ENCODE results near the gene LIMK2.
"Not testable (repeated sequence)": the region's sequence is repeated elsewhere in the genome, so short reads cannot be mapped to it uniquely, and the experiment has no call there.

DNA sequence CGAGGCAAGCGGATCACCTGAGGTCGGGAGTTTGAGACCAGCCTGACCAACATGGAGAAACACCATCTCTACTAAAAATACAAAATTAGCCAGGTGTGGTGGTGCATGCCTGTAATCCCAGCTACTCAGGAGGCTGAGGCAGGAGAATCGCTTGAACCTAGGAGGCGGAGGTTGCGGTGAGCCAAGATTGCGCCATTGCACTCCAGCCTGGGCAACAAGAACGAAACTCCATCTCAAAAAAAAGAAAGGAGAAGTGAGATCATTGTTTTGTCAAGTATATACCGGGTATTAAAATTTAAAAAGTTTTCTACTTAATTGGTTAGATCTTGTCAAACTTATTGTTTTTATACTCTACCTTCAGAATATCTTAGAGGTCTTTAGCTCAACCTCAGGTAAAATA, 40.4 kb upstream of the LIMK2 start:
- TF ChIP-seq CTCF (IDR thresholded peaks at IDR 0.05; ENCODE audit: poor library complexity, severe bottlenecking); EP300 (conservative IDR thresholded peaks at IDR 0.05; ENCODE audit: poor library complexity, severe bottlenecking); EZH2 (IDR thresholded peaks at IDR 0.05; ENCODE audit: borderline replicate concordance, insufficient read depth, low read length, poor library complexity, severe bottlenecking); POLR2AphosphoS5 (IDR thresholded peaks at IDR 0.05); SMC3 (conservative IDR thresholded peaks at IDR 0.05; ENCODE audit: poor library complexity); RAD21 (conservative IDR thresholded peaks at IDR 0.05); MXI1 (conservative IDR thresholded peaks at IDR 0.05; ENCODE audit: poor library complexity, severe bottlenecking); REST (IDR thresholded peaks at IDR 0.05; ENCODE audit: borderline replicate concordance): not testable (repeated sequence)

All from neural cell (in vitro differentiated cells).